Stomach (tissue), 9 donors: Measurements from ENCODE around the gene MCM3AP. TPM values are rescaled to one million over a fixed set of nuclear protein-coding genes. Genes with fewer than 3 reads are reported as not detected.
A peak's percentile ranks its signal among the peaks of the same experiment; 100 is the strongest.

ENCODE experiments used
- DNase-seq, 2 donors: peaks; one replicate each; pipeline versions ENCODE4 v3.0.0 to v3.0.0-alpha.2; 2013 to 2019
- H3K27ac ChIP-seq, 5 donors: fragments of 200-600 bp in 4 of 5; sonication (generic) in 4 of 5; one replicate each; pipeline ENCODE4 v1.5.1; 2013 to 2019; ENCODE audit warnings: mild to moderate bottlenecking in 1 of 5, moderate library complexity in 1 of 5
- H3K27me3 ChIP-seq, 3 donors: fragments of 200-600 bp; sonication (generic); one replicate each; pipeline ENCODE4 v1.5.1; 2017 to 2019; ENCODE audit warnings: mixed run types in 1 of 3
- H3K36me3 ChIP-seq, 4 donors: fragments of 200-600 bp; sonication (generic); 1 replicate in 3 of 4; 2 replicates in 1 of 4; pipeline ENCODE4 v1.5.1; 2016 to 2019
- H3K4me1 ChIP-seq, 4 donors: fragments of 200-600 bp; sonication (generic); one replicate each; pipeline ENCODE4 v1.5.1; 2016 to 2019
- H3K4me3 ChIP-seq, 4 donors: fragments of 200-600 bp; sonication (generic) in 3 of 4; one replicate each; pipeline ENCODE4 v1.5.1; 2016 to 2019; ENCODE audit warnings: mild to moderate bottlenecking in 1 of 4
- H3K9me3 ChIP-seq, 4 donors: fragments of 200-600 bp; sonication (generic); one replicate each; pipeline ENCODE4 v1.5.1; 2016 to 2019
- CTCF ChIP-seq, 7 experiments: fragments of 450-650 bp in 4 of 7; fragments of 200-600 bp in 3 of 7; sonication (generic) in 3 of 7; IDR thresholded peaks; one replicate each; pipeline ENCODE4 v1.5.1; 2016 to 2019; ENCODE audit warnings: antibody characterized with exemption in 7 of 7, control low read depth in 2 of 7, mild to moderate bottlenecking in 1 of 7
- EP300 ChIP-seq: sonication (generic); formaldehyde crosslinking; IDR thresholded peaks from one replicate; pipeline ENCODE4 v1.6.1; 2017; ENCODE audit warnings: antibody characterized with exemption
- POLR2A ChIP-seq, 4 donors: fragments of 450-650 bp; IDR thresholded peaks; one replicate each; pipeline ENCODE4 v1.6.1; 2016; ENCODE audit warnings: antibody characterized with exemption in 4 of 4, control low read depth in 2 of 4, mild to moderate bottlenecking in 1 of 4, moderate library complexity in 1 of 4
- POLR2AphosphoS5 ChIP-seq, 3 donors: sonication (generic); formaldehyde crosslinking; IDR thresholded peaks; one replicate each; pipeline ENCODE4 v1.6.1; 2016; ENCODE audit warnings: antibody characterized with exemption in 3 of 3
- WGBS, 5 donors: extraction: QIAGEN DNeasy Blood & Tissue Kit in 3 of 5; methylation state at CpG; one replicate each; pipeline versions ENCODE4 v1.1.5 to v1.1.7; 2013 to 2018; 5-methylcytosine and 5-hydroxymethylcytosine counted together
- intact Hi-C: fragments of 100-400 bp; cut with DNase I; formaldehyde crosslinking; loops from one replicate; pipeline ENCODE4 v1.15.1; 2023; ENCODE audit warnings: low total_unique reads
- polyA plus RNA-seq, 3 donors: library from polyadenylated mRNA; stranded (reverse); fragments of 200-250 nt; gene quantifications; one replicate each; pipeline ENCODE4 v1.2.3, GENCODE V29; 2013
- total RNA-seq, 5 donors: library from RNA; depleted of rRNA; stranded (reverse); fragments of >200 nt; gene quantifications; one replicate each; pipeline versions ENCODE4 v1.1.0 to v1.2.3, GENCODE V29; 2014 to 2016
- donor health status: healthy with polysubstance abuse.
- donor health status: Bipolar disorder and iron deficiency.
- donor health status: healthy.

The MCM3AP gene
- total and polyA plus RNA-seq, 8 donors, result 18.9 to 555 (median 57.4) TPM

DNA sequence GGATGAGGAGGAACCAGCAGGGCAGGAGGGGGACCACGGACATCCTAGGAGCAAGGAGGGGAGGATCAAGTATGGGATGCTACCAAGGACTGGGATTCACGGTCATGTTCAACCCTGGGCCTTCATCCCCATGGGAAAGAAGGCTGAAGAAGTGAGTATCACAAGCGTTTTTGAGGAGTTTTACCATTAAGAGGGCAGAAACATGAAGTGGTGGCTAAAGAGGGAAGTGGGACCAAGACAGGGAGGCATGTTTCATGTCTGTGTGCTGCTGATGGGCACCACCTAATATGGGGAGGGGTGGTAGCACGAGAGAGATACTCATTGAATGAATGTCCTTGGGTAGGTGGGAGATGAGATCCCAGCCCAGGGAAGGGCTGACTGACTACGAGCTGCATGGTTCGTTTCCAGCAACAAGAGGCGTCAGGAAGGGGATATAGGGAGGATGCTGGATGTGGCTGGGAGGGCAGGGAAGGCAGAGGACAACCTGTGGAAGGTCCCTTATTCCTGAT is 45.5 kb downstream of the MCM3AP start:
- peaks cover 87 to 99% (median 89%) of the 10 kb centered on the region in 4 donors for H3K36me3 ChIP-seq
- H3K9me3 ChIP-seq, result no peaks in the 10 kb centered on the region
- H3K27me3 ChIP-seq, result no peaks in the 10 kb centered on the region
- WGBS, 5 donors, result 85 to 93% (median 91%) methylated on average over 7 of the region's 7 CpGs
- no peak for TF ChIP-seq POLR2A (IDR thresholded peaks at IDR 0.05)
- no peak for TF ChIP-seq CTCF (IDR thresholded peaks at IDR 0.05)
- TF ChIP-seq POLR2AphosphoS5 (IDR thresholded peaks at IDR 0.05), result no peak
- no peak for TF ChIP-seq EP300
- no peak overlapping the region for H3K27ac ChIP-seq
- no peaks in the 10 kb centered on the region for H3K4me1 ChIP-seq
- no peak for DNase-seq
- H3K4me3 ChIP-seq, result no peak overlapping the region
- intact Hi-C loops, result no loop called here

DNA sequence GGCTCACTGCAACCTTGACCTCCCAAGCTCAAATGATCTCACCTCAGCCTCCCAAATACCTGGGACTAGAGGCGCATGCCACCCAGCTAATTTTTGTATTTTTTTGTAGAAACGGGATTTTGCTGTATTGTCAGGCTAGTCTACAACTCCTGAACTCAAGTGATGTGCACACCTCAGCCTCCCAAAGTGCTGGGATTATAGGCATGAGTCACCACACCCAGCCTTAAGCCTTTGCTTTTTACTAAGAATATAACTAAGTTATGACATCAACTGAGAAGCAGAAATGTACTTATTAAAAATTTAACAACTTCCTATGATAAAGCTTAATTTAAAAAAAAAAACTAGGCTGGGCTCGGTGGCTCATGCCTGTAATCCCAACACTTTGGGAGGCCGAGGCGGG is 47.9 kb downstream of the MCM3AP start:
- H3K9me3 ChIP-seq, result no peaks in the 10 kb centered on the region
- no peaks in the 10 kb centered on the region for H3K4me1 ChIP-seq
- no peaks in the 10 kb centered on the region for H3K27me3 ChIP-seq
- intact Hi-C loops, result no loop called here
- WGBS, 5 donors, result 92 to 99% (median 94%) methylated on average over 5 of the region's 5 CpGs
- no peak overlapping the region for H3K4me3 ChIP-seq
- H3K27ac ChIP-seq, result no peak overlapping the region
- H3K36me3 ChIP-seq, result peaks cover 69 to 99% (median 86%) of the 10 kb centered on the region in 4 donors
- DNase-seq, result no peak
- TF ChIP-seq POLR2AphosphoS5 (IDR thresholded peaks at IDR 0.05) (no peak), POLR2A (IDR thresholded peaks at IDR 0.05) (no peak), CTCF (IDR thresholded peaks at IDR 0.05) (no peak), EP300 (no peak)

GRCh38 chr21:46234436-46234950 is 50.9 kb downstream of the MCM3AP start:
- intact Hi-C loops, result no loop called here
- H3K27me3 ChIP-seq, result no peaks in the 10 kb centered on the region
- H3K4me1 ChIP-seq, result peaks cover 9 to 10% (median 10%) of the 10 kb centered on the region in 4 donors
- H3K36me3 ChIP-seq, result peaks cover 41 to 79% (median 57%) of the 10 kb centered on the region in 4 donors
- no peak for DNase-seq
- no peak overlapping the region for H3K27ac ChIP-seq
- no peak overlapping the region for H3K4me3 ChIP-seq
- no peak for TF ChIP-seq EP300
- no peak for TF ChIP-seq CTCF (IDR thresholded peaks at IDR 0.05)
- H3K9me3 ChIP-seq, result no peaks in the 10 kb centered on the region
- WGBS, 5 donors, result 55 to 84% (median 72%) methylated on average over 5 of the region's 5 CpGs

- H3K4me3 ChIP-seq, result peak overlapping the region; percentile 65 to 97 (median 90)
- H3K27me3 ChIP-seq, result no peaks in the 10 kb centered on the region
- no peaks in the 10 kb centered on the region for H3K9me3 ChIP-seq
- no peak for TF ChIP-seq EP300
- TF ChIP-seq POLR2A (IDR thresholded peaks at IDR 0.05), result no peak
- TF ChIP-seq POLR2AphosphoS5 (IDR thresholded peaks at IDR 0.05), result no peak
- TF ChIP-seq CTCF (IDR thresholded peaks at IDR 0.05), result no peak
- peaks cover 6 to 34% (median 22%) of the 10 kb centered on the region in 4 donors for H3K36me3 ChIP-seq
- intact Hi-C loops, result loop anchor here (10.0 kb wide), 1 partner anchor 85 kb away; no protein-coding TSS in a partner anchor
- 78 to 91% (median 87%) methylated on average over 6 of the region's 6 CpGs for WGBS, 5 donors
- DNase-seq, result no peak
- H3K4me1 ChIP-seq, result peaks cover 32 to 46% (median 43%) of the 10 kb centered on the region in 4 donors
- peak overlapping the region in 4 of 5 donors; percentile 74 to 94 (median 88) for H3K27ac ChIP-seq
Measured at GRCh38 chr21:46229923-46230260, 55.5 kb downstream of the MCM3AP start.
